GM19455 (cell line): ENCODE measurements around the gene TCEAL7.

ENCODE experiments used
- ATAC-seq: cut with Tn5 transposase; IDR thresholded peaks from one replicate; pipeline ENCODE4 v1.9.1; 2021; ENCODE audit not compliant: unreplicated experiment

The TCEAL7 gene

DNA sequence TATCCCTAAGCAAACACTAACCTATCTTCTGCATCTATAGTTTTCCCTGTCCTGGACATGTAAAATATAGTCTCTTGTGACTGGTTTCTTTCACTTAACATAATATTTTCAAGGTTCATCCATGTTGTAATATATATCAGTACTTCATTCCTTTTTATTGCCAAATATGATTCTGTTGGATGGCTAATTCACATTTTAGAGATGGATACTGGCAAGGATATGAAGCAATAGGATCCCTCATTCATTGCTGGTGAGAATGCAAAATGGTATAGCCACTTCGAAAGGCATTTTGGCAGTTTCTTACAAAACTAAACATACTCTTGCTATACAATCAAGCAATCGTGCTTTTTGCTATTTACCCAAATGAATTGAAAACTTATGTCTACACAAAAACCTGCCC is 33.0 kb downstream of the TCEAL7 start:
- ATAC-seq = no peak

DNA sequence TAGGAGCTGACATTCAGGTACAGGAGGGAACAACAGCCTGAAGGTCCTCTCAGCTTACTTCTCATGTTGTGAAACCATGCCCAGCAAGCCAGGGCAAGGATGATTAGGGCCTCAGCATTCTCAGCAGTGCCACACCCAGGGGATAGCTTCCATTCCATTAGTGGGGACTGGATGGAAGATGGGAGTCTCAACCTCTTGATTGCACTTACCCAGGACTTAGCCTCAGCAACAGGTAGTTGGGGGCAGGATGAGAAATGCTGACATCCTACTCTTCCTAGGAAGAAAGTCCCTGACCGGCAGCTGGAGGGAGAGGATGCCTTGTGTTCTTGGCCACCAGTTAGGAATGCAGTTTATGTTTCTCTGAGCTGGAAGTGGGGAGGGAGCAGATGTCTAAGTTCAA is 37.5 kb downstream of the TCEAL7 start:
- no peak for ATAC-seq

DNA sequence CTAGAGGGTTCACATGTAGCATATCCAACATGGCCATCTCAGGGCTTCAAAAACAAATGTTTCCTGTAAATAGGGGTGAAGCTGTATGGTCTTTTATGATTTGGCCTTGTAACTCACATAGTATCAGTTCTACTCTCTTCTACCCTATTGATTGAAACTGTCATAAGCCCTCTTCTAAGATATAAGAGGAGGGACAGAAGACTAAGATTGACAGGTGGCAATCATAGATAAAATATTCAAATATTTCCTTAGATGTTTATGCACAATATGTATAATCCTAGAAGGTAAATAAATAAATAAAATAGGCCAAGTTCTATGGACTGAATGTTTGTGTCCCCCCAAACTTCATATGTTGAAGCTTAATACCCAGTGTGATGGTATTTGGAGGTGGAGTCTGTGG is 39.4 kb downstream of the TCEAL7 start:
- ATAC-seq = no peak

DNA sequence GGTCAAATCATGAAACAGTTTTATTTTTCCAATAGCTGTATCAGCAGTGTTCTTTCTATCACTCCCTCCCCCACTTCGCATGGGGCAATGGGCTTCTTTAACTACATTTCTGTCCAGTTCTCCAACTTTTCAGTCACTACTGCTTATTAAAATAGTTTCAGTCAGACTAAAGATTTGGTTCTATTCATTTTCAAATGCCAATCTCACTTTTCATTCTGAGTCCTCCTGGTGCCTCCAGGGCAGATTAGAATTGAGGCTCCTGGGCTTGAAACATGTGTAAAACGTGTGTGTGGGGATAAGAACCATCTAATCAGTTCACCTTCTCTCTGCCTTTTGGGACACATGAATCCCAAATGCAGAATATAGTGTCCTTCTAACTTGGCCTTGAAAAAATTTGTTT is 42.8 kb downstream of the TCEAL7 start:
- ATAC-seq = no peak

DNA sequence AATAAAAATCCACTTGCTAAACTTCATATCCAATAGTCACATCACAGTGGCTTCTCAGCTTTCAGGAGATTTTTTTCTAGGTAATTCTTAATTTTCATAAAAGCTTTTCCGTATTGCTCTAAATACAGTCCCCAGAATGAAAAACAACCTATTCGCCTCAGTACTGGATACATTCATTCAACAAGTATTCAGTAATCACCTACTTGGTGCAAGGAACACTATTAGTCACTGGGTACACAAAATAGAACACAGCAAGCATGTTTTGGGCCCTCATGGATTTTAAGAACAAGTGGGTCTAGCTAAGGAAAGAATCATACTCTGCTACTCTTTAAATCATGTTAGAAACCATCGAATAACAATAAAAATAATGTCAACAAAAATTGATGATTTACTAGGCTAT is 43.5 kb downstream of the TCEAL7 start:
- ATAC-seq = no peak

DNA sequence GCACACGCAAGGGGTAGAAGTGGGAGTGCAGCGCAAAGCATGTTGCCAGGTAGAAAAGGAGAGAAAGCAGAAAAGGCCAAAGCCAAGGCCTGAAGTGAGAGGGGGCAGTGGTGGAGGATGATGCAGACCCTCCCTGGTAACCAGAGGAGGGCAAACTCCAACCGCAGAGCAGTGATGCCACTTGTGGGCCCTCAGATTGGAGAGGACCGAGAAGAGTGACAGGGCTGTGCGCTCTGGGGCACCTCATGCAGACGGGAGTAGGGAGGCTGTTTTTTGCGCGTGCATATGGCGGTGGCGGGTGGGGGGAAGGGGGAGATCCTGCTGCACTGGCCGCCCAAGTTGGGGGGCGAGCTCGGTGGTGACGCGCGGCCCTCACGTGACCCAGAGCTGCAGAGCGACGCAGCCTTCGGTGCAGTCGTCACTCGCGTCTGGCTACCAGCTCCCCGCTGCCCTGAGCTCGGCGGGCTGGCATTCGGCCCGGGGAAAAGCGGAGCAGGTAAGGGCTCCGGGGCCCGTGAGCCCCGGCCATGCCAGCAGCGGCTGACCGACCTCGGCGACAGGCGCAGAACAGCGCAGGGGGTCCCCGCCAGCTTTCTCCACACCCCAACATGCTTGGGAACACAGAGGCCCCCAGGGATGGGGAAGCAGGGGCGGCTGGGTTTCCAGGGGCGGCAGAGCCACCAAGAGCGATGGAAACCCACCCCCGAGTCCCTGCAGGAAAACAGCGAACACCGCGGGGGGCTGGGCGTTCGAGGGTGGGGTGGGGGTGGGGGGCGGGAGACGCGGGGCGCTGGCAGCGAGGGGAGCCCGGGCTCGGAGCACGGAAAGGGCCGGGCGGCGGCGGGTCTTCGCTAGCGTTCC is 46.3 kb downstream of the TCEAL7 start, which contains the start of gene BEX3:
TSS of gene BEX3 (plus strand) at position 421 of the 861 bp plus-strand sequence. CDS start 984 bp downstream, outside the sequence.
- ATAC-seq = no peak

DNA sequence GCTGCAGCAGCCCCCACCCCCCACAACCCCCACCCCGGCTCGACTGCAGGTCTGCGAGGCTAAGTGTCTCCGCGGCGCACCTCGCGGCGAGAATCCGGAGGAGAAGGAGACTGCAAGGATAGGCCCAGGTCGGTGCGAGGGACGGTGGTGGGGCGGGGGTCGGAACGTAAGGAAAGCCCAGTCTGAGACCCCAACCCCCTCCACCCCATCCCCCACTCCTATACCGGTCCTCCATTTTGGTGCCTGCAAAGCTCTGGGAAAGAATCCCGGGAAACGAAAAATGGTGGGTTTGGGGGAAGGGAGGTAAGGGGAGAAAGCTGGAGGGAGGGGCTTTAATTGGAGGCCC is 46.9 kb downstream of the TCEAL7 start:
- no peak for ATAC-seq

DNA sequence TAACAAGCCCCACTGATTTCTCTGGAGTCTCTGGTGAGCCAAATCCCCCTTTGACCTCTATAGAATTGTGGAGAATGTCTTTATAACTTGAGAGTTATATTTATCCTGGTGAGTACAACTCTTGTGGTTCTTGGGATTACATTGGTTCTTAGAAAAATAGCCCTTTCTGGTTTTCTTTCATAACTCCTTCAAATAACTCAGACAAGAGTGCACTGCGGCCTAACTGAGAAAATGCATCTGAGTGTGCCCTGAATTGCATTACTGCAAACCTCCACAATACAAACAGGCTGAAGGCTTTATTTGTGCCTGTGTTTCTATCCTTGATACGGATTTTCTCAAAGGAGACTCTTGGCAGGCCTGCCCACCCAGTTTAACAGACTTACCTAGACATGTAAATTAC is 49.0 kb downstream of the TCEAL7 start:
- no peak for ATAC-seq
